Ishikawa (cell line): Measurements from ENCODE around the gene HOXC13.

Experiments
- CEBPB ChIP-seq: IDR thresholded peaks from 2 replicates; pipeline ENCODE4 v1.6.1; 2012
- CREB1 ChIP-seq: IDR thresholded peaks from 2 replicates; pipeline ENCODE4 v1.6.1; 2012; ENCODE audit warnings: low read depth
- EGR1 ChIP-seq: IDR thresholded peaks from 2 replicates; pipeline ENCODE4 v1.6.1; 2012
- EP300 ChIP-seq: IDR thresholded peaks from 2 replicates; pipeline ENCODE4 v1.6.1; 2012; ENCODE audit warnings: borderline replicate concordance
- FOXM1 ChIP-seq: IDR thresholded peaks from 2 replicates; pipeline ENCODE4 v1.6.1; 2012; ENCODE audit warnings: low read depth, borderline replicate concordance
- NFIC ChIP-seq: IDR thresholded peaks from 2 replicates; pipeline ENCODE4 v1.6.1; 2012
- RAD21 ChIP-seq: IDR thresholded peaks from 2 replicates; pipeline ENCODE4 v1.6.1; 2012; ENCODE audit warnings: low read depth
- TAF1 ChIP-seq: IDR thresholded peaks from 2 replicates; pipeline ENCODE4 v1.6.1; 2012; ENCODE audit warnings: low read depth, mild to moderate bottlenecking
- TCF12 ChIP-seq: IDR thresholded peaks from 2 replicates; pipeline ENCODE4 v1.6.1; 2012; ENCODE audit warnings: low read depth
- TEAD4 ChIP-seq: IDR thresholded peaks from 2 replicates; pipeline ENCODE4 v1.6.1; 2012
- YY1 ChIP-seq: IDR thresholded peaks from 2 replicates; pipeline ENCODE4 v1.6.1; 2012; ENCODE audit warnings: low read depth
- ZBTB7A ChIP-seq: IDR thresholded peaks from 2 replicates; pipeline ENCODE4 v1.6.1; 2012; ENCODE audit warnings: low read depth
- TF ChIP-seq, protein P1 (sequence below): IDR thresholded peaks from 2 replicates; pipeline ENCODE4 v1.6.1; 2012
- TF ChIP-seq, protein P2 (sequence below): IDR thresholded peaks from 2 replicates; pipeline ENCODE4 v1.6.1; 2012; ENCODE audit warnings: low read depth, mild to moderate bottlenecking
- TF ChIP-seq, protein P3 (sequence below): IDR thresholded peaks from 2 replicates; pipeline ENCODE4 v1.6.1; 2012

The HOXC13 gene

DNA sequence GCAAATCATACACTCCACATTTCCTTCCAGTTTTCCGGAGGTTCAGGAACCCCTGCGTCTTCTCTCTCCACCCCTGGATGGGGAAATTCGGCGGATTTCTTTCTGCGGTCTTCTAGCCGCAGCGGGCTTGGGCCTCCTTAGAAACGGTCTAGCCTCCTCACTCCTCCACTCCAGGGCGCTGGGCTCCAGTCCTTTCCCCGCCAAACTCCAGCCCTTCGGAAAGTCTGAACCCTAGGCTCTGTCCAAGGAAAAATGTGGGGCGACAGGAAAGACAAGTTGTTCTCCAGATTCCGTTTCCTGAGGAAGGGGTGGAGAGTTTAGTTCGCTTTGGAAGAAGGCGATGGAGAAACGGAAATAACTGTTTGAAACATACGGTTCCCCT, 44.9 kb downstream of the HOXC13 start:
- TF ChIP-seq TCF12 (no peak), RAD21 (no peak), YY1 (no peak), TAF1 (no peak), TEAD4 (no peak), FOXM1 (no peak), EP300 (no peak), CEBPB (no peak), CREB1 (no peak), ZBTB7A (no peak), EGR1 (no peak), NFIC (no peak)
- TF ChIP-seq, protein P1, sequence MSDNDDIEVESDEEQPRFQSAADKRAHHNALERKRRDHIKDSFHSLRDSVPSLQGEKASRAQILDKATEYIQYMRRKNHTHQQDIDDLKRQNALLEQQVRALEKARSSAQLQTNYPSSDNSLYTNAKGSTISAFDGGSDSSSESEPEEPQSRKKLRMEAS = no peak
- TF ChIP-seq, protein P2, sequence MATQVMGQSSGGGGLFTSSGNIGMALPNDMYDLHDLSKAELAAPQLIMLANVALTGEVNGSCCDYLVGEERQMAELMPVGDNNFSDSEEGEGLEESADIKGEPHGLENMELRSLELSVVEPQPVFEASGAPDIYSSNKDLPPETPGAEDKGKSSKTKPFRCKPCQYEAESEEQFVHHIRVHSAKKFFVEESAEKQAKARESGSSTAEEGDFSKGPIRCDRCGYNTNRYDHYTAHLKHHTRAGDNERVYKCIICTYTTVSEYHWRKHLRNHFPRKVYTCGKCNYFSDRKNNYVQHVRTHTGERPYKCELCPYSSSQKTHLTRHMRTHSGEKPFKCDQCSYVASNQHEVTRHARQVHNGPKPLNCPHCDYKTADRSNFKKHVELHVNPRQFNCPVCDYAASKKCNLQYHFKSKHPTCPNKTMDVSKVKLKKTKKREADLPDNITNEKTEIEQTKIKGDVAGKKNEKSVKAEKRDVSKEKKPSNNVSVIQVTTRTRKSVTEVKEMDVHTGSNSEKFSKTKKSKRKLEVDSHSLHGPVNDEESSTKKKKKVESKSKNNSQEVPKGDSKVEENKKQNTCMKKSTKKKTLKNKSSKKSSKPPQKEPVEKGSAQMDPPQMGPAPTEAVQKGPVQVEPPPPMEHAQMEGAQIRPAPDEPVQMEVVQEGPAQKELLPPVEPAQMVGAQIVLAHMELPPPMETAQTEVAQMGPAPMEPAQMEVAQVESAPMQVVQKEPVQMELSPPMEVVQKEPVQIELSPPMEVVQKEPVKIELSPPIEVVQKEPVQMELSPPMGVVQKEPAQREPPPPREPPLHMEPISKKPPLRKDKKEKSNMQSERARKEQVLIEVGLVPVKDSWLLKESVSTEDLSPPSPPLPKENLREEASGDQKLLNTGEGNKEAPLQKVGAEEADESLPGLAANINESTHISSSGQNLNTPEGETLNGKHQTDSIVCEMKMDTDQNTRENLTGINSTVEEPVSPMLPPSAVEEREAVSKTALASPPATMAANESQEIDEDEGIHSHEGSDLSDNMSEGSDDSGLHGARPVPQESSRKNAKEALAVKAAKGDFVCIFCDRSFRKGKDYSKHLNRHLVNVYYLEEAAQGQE = no peak
- TF ChIP-seq, protein P3, sequence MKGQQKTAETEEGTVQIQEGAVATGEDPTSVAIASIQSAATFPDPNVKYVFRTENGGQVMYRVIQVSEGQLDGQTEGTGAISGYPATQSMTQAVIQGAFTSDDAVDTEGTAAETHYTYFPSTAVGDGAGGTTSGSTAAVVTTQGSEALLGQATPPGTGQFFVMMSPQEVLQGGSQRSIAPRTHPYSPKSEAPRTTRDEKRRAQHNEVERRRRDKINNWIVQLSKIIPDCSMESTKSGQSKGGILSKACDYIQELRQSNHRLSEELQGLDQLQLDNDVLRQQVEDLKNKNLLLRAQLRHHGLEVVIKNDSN = no peak

DNA sequence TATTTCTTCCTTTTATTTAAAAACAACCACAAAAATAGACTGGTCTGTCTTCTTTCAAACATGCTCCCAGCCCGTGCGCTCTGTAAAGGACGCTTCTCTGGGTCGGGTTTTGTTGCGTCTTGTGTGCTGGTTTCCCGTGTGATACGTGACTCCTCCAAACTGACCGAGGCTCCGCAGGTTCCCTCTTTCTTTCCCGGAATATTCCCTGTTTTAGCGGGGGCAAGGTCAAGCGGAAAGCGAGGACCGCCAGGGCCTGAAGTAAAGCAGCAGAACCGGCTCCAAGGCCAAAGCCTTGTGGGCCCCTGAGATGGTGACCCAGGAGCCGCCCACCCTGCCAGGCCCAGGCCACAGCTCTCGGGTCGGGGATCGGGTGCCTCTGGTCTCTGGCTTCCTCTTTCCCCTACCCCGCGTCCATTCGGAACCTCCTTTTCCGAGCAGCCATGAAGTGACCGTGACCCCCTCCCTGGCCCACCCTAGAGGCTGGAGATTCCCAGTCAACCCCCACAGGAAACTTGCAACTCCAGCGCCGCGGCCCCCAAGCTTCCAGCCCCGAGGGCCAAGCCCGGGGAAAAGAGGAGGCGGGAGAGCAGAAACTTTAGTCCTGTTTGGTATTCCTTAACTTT, 45.4 kb downstream of the HOXC13 start:
- TF ChIP-seq, protein P2 = no peak
- TF ChIP-seq EGR1 (no peak), RAD21 (no peak)
- TF ChIP-seq, protein P3 = no peak

DNA sequence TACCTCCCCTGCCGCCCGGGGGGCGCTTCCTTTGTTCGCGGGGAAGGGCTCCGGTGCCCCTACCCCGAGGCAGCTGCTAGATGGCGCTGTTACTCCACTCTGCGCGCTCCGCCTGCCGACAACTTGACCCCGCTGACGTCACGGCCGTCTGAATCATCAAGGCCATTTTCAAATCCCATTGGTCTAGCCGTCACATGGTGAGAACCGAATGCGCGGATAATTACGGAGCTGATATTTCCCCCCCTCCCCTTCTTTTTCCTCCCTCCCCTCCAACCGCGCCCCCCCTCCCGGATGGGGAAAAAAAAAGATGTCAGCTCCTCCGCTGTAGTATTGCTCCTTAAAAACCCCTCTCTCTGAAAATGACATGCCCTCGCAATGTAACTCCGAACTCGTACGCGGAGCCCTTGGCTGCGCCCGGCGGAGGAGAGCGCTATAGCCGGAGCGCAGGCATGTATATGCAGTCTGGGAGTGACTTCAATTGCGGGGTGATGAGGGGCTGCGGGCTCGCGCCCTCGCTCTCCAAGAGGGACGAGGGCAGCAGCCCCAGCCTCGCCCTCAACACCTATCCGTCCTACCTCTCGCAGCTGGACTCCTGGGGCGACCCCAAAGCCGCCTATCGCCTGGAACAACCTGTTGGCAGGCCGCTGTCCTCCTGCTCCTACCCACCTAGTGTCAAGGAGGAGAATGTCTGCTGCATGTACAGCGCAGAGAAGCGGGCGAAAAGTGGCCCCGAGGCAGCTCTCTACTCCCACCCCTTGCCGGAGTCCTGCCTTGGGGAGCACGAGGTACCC, 46.5 kb downstream of the HOXC13 start, which contains the start of gene HOXC10:
Gene HOXC10 (plus strand): TSS at position 246 of the 791 bp plus-strand sequence. CDS start 114 bp downstream, at position 360.
- no peak for TF ChIP-seq EP300
- no peak for TF ChIP-seq NFIC
- TF ChIP-seq, protein P3 = peak; percentile 89
- no peak for TF ChIP-seq TEAD4
- TF ChIP-seq CEBPB = no peak
- TF ChIP-seq, protein P2 = no peak
- TF ChIP-seq, protein P1 = peak; percentile 78
- TF ChIP-seq FOXM1 = no peak
- TF ChIP-seq CREB1 = peak; percentile 77
- TF ChIP-seq ZBTB7A = no peak
- no peak for TF ChIP-seq TCF12
- TF ChIP-seq TAF1 = no peak
- no peak for TF ChIP-seq YY1
- TF ChIP-seq RAD21 = peak; percentile 90
- TF ChIP-seq EGR1 = no peak

DNA sequence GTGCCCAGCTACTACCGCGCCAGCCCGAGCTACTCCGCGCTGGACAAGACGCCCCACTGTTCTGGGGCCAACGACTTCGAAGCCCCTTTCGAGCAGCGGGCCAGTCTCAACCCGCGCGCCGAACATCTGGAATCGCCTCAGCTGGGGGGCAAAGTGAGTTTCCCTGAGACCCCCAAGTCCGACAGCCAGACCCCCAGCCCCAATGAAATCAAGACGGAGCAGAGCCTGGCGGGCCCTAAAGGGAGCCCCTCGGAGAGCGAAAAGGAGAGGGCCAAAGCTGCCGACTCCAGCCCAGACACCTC, 47.0 kb downstream of the HOXC13 start:
- TF ChIP-seq TCF12 (no peak), TEAD4 (no peak), CEBPB (no peak), YY1 (no peak), RAD21 (no peak), FOXM1 (no peak), EP300 (no peak), ZBTB7A (no peak; the same call in 1 of the 2 replicates), EGR1 (no peak), CREB1 (no peak)
- TF ChIP-seq, protein P2 = no peak
- TF ChIP-seq, protein P3 = no peak
- TF ChIP-seq, protein P1 = no peak
